Activated naive CD8-positive, alpha-beta T cell (primary cell): Measurements from ENCODE around the gene GJB4.

ENCODE experiments used
- H3K27ac Mint-ChIP-seq: one replicate; pipeline ENCODE4 v1.8.0; 2021; ENCODE audit warnings: mixed read lengths
- H3K27me3 Mint-ChIP-seq: one replicate; pipeline ENCODE4 v1.8.0; 2021; ENCODE audit warnings: mixed read lengths
- H3K36me3 Mint-ChIP-seq: one replicate; pipeline ENCODE4 v1.8.0; 2021; ENCODE audit warnings: mixed read lengths
- H3K4me1 Mint-ChIP-seq: one replicate; pipeline ENCODE4 v1.8.0; 2021; ENCODE audit warnings: low read depth, mixed read lengths
- H3K4me3 Mint-ChIP-seq: one replicate; pipeline ENCODE4 v1.8.0; 2021; ENCODE audit warnings: mild to moderate bottlenecking, mixed read lengths
- H3K9me3 Mint-ChIP-seq: one replicate; pipeline ENCODE4 v1.8.0; 2021; ENCODE audit warnings: low read depth, mixed read lengths

The GJB4 gene

DNA sequence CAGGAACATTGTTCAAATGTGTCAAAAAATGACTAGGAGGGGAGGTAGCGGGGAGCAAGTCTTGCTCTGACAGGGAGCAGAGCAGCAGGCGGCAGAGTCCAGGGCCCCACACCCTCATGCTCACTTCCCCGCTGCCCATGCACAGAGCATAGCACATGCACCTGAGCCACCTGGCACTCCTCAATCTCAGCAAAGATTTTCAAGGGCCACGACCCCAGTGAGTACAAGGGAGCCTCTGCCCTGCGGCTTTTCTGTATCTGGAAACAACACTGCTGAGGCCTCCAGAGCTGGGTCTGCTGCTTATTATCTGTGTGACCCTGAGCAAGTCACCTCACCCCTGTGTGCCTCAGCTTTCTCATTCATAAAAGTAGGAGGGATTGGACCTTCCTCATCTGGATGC is 20.4 kb downstream of the GJB4 start:
- H3K36me3 Mint-ChIP-seq: no peaks in the 10 kb centered on the region
- peaks cover 21% of the 10 kb centered on the region for H3K27me3 Mint-ChIP-seq
- peaks cover 2% of the 10 kb centered on the region for H3K4me1 Mint-ChIP-seq
- no peaks in the 10 kb centered on the region for H3K9me3 Mint-ChIP-seq
- H3K27ac Mint-ChIP-seq: no peak overlapping the region
- H3K4me3 Mint-ChIP-seq: no peak overlapping the region

DNA sequence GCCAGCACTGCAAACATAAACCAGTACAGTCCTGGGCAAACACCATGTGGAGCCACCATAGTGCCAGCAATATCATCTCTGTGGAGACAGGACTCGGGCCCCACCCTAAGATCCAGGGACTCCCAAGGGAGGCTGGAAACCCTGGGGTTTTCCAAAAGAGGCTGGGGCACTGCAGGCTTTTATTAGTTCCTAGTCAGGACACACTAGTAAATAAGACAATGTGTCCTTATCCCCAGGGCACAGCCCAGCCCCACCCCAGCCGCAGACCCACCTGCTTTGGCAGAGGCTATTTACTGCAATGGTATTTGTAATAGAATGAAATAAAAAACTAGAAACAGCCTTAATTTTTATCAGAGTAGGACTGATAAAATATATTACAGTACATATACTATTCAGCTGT is 21.0 kb downstream of the GJB4 start:
- Mint-ChIP-seq H3K9me3 (no peaks in the 10 kb centered on the region), H3K27me3 (peaks cover 25% of the 10 kb centered on the region), H3K36me3 (no peaks in the 10 kb centered on the region), H3K27ac (no peak overlapping the region), H3K4me3 (peak overlapping the region; percentile 56), H3K4me1 (peaks cover 2% of the 10 kb centered on the region)

DNA sequence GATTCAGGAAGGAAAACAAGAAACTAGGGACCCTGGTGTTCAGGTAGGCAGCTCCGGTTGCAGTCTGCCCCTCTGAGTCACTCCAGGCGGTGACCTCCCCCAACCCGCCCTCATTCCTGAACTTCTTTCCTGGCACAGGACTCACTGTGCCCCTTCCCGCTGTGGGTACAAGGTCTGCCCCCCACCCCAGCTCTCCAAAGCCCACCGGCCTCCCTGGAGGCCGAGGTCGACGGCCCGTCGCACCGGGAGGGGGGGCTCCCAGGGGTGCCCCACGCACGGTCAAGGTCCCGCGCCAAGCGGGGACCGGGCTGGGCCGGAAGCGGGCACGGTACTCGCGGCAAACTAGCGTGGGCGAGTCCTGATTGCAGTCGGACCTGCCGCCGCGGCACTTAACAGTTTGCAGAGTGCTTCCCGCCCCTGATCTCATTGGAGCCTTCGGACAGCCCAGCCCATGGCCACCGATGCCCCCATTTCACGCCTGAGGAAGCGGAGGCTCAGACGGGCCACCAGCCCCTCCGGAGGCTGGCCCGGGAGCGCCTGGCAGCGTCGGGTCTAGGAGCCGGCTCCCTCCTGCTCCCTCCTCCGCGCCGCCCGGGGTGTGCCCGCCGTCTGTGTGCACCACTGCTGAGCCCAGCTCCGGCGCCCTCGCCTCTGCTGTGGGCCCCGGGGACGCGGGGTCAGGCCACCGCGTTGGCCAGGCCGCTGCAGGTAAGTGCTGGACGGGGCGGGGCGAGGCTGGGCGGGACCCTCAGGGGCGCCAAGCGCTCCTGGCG is 21.7 kb downstream of the GJB4 start, which contains the start of gene GJB3:
Gene GJB3, plus strand, starts transcription at position 144 of the 773 bp plus-strand sequence. CDS start 3,549 bp downstream, outside the sequence.
- Mint-ChIP-seq H3K27ac (no peak within 1 kb of the TSS), H3K4me3 (peak within 1 kb of the TSS; percentile 56), H3K27me3 (peaks cover 25% of the 10 kb centered on the region), H3K4me1 (peaks cover 2% of the 10 kb centered on the region), H3K9me3 (no peaks in the 10 kb centered on the region), H3K36me3 (no peaks in the 10 kb centered on the region)

GRCh38 chr1:34781844-34782391 is 22.4 kb downstream of the GJB4 start:
- Mint-ChIP-seq H3K9me3 (no peaks in the 10 kb centered on the region), H3K27me3 (peaks cover 31% of the 10 kb centered on the region), H3K4me3 (peak overlapping the region; percentile 25), H3K36me3 (no peaks in the 10 kb centered on the region), H3K4me1 (peaks cover 5% of the 10 kb centered on the region), H3K27ac (no peak overlapping the region)

DNA sequence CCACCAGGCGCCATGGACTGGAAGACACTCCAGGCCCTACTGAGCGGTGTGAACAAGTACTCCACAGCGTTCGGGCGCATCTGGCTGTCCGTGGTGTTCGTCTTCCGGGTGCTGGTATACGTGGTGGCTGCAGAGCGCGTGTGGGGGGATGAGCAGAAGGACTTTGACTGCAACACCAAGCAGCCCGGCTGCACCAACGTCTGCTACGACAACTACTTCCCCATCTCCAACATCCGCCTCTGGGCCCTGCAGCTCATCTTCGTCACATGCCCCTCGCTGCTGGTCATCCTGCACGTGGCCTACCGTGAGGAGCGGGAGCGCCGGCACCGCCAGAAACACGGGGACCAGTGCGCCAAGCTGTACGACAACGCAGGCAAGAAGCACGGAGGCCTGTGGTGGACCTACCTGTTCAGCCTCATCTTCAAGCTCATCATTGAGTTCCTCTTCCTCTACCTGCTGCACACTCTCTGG is 25.2 kb downstream of the GJB4 start:
- H3K27ac Mint-ChIP-seq: no peak overlapping the region
- H3K9me3 Mint-ChIP-seq: no peaks in the 10 kb centered on the region
- H3K27me3 Mint-ChIP-seq: peaks cover 29% of the 10 kb centered on the region

GRCh38 chr1:34785231-34785874 is 25.8 kb downstream of the GJB4 start:
- no peaks in the 10 kb centered on the region for H3K9me3 Mint-ChIP-seq
- peaks cover 5% of the 10 kb centered on the region for H3K4me1 Mint-ChIP-seq
- no peak overlapping the region for H3K27ac Mint-ChIP-seq
- H3K27me3 Mint-ChIP-seq: peaks cover 33% of the 10 kb centered on the region
- no peak overlapping the region for H3K4me3 Mint-ChIP-seq
- no peaks in the 10 kb centered on the region for H3K36me3 Mint-ChIP-seq

More for the DNA sequence above, 25.2 kb downstream of the GJB4 start:
- Mint-ChIP-seq H3K36me3 (no peaks in the 10 kb centered on the region), H3K4me1 (peaks cover 5% of the 10 kb centered on the region), H3K4me3 (no peak overlapping the region)

GRCh38 chr1:34785875-34786470 is 26.4 kb downstream of the GJB4 start:
- peaks cover 34% of the 10 kb centered on the region for H3K27me3 Mint-ChIP-seq
- peaks cover 3% of the 10 kb centered on the region for H3K4me1 Mint-ChIP-seq
- H3K27ac Mint-ChIP-seq: no peak overlapping the region
- no peaks in the 10 kb centered on the region for H3K9me3 Mint-ChIP-seq
- no peaks in the 10 kb centered on the region for H3K36me3 Mint-ChIP-seq
- H3K4me3 Mint-ChIP-seq: no peak overlapping the region

DNA sequence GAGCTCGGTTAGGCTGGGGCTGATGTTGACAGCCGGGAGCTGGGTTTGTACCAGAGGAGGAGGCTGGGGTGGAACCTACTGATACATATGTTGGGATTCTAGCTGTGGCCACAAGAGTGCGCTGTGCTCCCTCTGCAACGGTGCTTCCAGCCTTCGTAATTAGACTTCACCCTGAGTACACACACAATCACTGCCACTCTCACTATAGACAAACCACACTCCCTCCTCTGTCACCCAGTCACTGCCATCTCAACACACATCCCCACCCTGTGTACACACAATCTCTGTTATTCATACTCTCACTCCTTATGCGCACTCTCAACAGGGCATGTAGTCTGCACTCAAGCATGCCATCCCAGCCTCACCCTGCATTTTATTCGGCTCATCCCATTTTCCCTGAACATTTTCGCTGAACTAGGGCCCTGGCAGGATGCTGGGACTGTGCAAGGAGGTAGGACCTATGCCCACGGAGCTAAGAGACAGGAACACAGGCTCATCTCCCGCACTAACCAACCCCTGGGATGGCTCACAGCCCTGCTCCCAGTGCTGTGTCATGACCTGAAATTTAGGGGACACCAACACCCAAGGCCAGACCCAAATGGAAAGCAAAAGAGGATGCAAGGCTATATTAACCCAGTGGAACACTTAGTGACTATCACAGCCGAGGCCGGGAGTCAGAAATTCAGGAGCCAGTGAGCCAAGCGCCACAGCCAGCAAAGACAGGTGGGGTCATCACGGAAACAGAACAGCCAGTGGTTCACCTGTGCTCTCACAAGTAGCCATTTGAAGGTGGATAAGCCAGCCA is 27.2 kb downstream of the GJB4 start:
- Mint-ChIP-seq H3K27me3 (peaks cover 37% of the 10 kb centered on the region), H3K9me3 (no peaks in the 10 kb centered on the region), H3K4me1 (peaks cover 3% of the 10 kb centered on the region), H3K4me3 (no peak overlapping the region), H3K27ac (no peak overlapping the region), H3K36me3 (no peaks in the 10 kb centered on the region)

DNA sequence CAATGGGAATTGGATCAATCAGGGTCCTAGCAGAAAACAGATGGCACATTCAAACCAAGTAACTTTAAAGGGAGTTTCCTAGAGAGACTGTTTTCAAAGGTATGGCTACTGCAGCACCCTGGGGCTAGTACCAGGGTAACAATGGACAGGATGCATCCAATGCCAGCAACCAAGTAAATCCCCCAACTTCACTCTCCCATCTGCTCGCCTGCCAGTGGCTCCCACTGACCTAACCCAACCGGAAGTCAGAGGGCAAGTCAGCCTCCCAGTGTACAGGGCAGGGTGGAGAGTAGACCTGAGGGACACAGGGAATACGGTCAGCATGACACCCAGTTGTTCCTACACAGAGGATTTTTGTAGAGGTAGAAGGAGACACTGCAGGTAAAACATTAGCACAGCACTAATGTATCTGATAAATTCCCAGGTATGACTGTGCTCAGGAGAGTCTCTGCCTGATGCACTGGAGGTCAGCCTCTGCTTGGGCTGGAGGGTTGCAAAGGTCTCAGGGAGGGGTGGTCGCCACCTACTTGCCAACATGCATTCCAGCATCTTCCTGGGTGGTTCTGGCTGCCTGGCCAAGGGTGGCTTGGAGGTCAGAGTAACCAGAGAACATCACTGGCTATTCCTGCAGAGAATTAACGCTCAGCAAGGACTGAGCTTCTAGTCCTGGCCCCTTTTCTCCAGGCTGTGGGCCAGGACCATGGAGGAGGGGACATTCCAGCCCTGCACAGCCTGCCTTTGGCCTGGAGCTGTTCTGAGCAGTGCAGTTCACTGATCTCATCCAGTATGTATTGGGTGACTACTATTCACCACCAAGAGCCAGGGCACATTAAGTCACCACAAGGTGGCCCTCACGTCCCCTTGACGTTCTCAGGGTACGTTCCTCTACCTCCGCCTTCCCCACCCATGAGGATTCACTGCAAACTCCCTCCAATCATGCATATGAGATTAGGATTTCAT is 28.2 kb downstream of the GJB4 start:
- peaks cover 36% of the 10 kb centered on the region for H3K27me3 Mint-ChIP-seq
- no peak overlapping the region for H3K4me3 Mint-ChIP-seq
- H3K4me1 Mint-ChIP-seq: peaks cover 7% of the 10 kb centered on the region
- H3K27ac Mint-ChIP-seq: no peak overlapping the region
- H3K9me3 Mint-ChIP-seq: no peaks in the 10 kb centered on the region
- H3K36me3 Mint-ChIP-seq: no peaks in the 10 kb centered on the region

- Mint-ChIP-seq H3K9me3 (no peaks in the 10 kb centered on the region), H3K27ac (no peak overlapping the region), H3K4me1 (peaks cover 7% of the 10 kb centered on the region), H3K27me3 (peaks cover 27% of the 10 kb centered on the region), H3K36me3 (no peaks in the 10 kb centered on the region), H3K4me3 (no peak overlapping the region)
Observed at GRCh38 chr1:34790985-34791384, 31.4 kb downstream of the GJB4 start.

- Mint-ChIP-seq H3K27ac (no peak overlapping the region), H3K4me3 (peak overlapping the region; percentile 64), H3K36me3 (no peaks in the 10 kb centered on the region), H3K27me3 (peaks cover 21% of the 10 kb centered on the region), H3K9me3 (no peaks in the 10 kb centered on the region), H3K4me1 (peaks cover 4% of the 10 kb centered on the region)
Observed at GRCh38 chr1:34792424-34792823, 32.9 kb downstream of the GJB4 start.

DNA sequence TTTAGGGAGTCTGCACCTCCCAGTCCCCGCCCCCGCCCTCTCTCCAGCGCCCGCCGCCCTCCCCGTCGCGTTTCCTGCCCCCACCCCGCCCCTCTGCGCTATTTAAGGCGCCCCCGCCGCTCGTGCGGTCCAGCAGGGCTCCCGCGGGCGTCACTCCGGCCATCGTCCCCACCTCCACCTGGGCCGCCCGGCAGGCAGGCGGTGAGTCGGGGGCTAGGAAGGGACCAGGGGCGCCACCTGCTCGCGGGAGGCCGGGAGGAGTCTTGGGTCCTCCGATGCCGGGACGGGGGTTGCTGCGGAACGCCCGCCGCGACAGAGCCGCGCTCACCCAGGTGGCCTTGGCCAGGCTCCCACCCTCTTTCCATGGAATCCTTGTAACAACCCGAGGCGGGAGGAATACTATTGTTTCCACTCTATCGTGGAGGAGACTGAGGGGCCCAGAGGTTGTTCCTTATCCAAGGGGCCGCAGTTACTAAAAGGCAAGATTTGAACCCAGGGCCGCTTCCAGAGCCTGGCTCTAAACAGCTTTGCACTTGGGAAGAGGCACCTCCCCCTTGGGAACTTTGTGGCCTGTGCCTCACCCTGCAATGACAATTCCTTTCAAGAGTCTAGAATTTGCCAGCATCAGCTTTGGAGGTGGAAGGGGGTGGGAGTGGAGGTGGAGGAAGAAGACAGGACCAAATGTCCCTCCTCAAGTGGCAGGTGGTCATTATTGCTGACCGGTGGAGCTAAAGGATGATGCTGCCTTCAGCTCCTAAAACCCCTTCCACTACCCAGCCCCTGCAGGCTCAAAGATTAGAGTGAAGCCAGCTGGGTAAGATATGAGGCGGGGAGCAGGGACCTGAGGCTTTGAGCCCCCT is 33.6 kb downstream of the GJB4 start, which contains the start of gene GJA4:
Gene GJA4, plus strand, starts transcription at position 132 of the 860 bp plus-strand sequence. CDS start 1,215 bp downstream, outside the sequence.
- Mint-ChIP-seq H3K4me1 (peaks cover 4% of the 10 kb centered on the region), H3K4me3 (peak within 1 kb of the TSS; percentile 64), H3K27me3 (peaks cover 21% of the 10 kb centered on the region), H3K27ac (no peak within 1 kb of the TSS), H3K36me3 (no peaks in the 10 kb centered on the region), H3K9me3 (no peaks in the 10 kb centered on the region)
